Measurements from ENCODE around the gene MVB12B. TPM values are rescaled to one million over a fixed set of nuclear protein-coding genes. Genes with fewer than 3 reads are reported as not detected.
A peak's percentile ranks its signal among the peaks of the same experiment; 100 is the strongest.

The MVB12B gene
- polyA plus RNA-seq, 5 donors, result 20.3 to 23.7 (median 21.6) TPM

DNA sequence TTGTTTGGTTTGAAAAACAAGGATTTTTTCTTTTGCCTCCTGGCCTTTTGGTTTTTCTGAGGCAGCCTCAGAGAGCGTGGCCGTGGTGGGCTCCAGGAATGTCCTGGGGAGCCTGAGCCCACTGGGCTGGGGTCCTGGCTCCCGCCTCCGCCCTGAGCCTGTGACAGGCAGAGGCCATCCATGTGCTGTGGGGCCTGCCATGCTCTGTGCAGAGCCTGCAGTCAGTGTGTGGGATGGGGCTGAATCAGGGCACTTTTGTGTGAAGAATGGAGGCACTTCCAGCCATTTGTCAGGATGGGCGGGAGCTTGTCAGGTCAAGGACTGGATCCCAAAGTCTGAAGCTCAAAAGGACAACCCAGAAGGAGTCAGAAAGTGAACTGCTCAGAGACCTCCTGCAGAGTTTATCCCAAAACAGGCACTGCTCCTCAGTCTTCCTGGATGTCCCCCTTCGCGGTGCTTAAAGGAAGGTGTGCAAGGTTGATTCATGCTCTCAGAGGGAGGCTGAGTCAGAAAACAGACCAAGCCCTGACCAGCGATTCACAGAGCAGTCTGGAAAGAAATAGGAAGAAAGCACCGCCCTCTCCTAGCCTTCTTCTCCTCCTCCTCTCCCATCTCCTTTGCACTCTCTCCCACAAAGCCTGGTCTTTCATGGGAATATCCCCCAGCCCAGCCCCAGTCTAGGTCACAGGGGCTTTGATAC is 53.2 kb downstream of the MVB12B start:
- no peak for DNase-seq

DNA sequence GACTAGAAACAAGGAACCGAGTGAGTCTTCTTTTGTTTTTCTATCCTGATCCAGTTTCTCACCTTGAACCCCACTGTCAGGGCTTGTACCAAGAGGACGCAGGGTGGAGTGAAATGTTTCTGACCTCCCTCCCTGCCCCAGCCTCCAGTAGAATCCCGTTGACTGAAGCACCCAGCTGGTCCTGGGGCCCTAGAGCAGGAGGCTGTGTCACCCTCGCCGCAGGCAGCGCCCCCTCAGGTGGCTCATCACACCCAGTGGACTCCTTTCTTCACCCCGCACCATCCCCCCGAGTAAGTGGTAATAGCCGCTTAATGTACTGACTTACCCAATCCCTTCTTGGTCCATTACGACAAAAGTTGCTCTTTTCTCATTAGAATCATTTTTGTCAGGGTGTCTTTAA is 53.8 kb downstream of the MVB12B start:
- no peak for DNase-seq

DNA sequence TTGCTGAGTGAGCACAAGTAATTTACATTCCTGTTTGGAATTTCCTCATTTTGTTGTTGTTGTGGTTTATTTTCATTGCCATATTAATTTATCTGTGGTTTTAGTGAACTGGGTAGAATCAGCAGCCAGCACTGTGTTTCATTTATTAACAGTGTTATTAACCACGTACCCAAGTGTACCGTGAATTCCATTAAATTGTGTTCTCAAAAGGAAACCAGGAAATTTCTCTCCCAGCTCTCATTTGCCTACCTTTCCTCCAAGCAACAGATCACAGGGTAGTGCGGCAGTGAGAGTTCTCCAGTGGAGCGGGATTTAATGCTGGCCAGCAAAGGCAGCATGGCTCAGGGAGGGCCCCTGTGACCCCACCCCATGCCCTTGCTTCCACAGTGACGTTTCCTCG is 54.6 kb downstream of the MVB12B start:
- no peak for DNase-seq

DNA sequence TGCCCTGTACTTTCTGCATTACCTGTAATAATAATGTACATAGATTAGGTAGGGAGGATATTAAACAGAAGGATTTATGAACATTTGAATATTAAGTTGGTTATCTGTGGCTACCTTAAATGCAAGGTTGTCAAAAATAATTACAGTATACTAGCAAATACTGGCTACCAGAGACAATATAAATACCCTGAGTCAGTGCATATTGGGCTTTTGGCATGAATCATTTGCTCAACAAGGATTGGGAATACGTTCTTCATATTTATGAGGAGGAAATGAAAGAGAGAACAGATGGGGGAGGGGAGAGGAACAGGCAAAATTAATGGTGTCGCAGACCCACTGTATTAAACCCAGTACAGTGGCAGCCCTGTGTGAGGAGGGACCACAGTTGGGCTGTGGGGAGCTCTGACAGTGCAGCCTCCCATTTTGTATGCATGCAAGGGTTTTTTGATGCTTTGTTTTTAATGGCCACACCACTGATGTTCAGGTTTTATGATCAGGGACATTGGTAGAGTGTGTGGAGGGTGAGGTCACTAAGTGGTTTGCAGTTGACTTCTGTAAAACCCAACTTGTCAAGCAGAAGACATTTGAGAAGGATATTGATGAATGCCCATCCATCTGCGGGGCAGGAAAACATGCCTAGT is 56.9 kb downstream of the MVB12B start:
- DNase-seq, result no peak

DNA sequence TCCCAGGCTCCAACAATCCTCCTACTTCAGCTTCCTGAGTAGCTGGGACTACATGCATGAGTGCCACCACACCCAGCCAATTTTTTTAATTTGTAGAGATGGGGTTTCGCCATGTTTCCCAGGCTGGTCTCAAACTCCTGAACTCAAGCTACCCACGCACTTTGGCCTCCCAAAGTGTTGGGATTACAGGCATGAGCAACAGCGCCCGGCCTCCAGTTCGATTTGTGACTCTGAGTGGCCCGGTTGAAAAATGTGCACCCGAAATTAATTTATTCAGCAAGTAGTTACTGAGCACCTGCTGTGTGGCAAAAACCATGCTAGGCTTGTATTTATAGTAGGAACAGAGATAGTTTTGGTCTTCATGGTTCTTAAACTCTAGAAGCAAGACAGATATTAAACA is 58.3 kb downstream of the MVB12B start:
- DNase-seq, result no peak

DNA sequence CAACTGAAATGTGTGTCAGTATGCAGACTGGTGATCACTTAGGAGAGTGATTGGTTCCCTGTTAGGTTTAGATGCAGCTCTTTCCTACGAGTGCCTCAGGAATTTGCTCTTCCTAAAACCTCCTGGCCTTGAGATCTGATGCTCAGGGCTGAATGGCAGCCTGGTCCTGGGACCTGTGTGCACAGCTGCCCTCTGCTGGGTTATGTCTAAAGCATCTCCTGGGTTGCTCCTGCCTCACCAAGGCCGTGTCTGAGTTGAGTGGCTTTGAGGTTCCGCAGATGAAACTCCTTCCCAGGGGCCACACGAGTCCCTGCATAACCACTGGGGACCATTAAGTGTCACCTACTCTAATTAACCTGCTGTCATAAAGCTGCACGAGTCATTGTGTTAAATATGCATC is 59.5 kb downstream of the MVB12B start:
- no peak for DNase-seq

DNA sequence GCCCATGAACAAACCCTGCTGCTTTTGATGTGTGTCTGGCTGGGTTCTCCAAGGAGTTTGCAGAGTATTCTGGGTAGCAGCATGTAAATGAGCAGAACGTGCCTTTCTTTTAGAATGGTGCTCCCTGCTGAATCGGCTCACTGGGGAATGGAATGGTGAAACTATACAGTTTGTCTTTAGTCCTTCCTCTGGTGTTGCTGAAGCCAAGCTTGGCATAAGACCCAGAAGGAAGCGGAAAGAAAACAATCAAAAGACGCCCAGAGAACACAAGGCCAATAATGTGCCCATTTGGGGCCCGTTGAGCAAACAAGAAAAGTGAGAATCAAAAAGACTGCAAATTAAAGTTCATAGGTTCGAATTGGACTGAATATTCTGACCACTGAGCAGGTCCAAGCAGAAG is 60.1 kb downstream of the MVB12B start:
- no peak for DNase-seq

DNA sequence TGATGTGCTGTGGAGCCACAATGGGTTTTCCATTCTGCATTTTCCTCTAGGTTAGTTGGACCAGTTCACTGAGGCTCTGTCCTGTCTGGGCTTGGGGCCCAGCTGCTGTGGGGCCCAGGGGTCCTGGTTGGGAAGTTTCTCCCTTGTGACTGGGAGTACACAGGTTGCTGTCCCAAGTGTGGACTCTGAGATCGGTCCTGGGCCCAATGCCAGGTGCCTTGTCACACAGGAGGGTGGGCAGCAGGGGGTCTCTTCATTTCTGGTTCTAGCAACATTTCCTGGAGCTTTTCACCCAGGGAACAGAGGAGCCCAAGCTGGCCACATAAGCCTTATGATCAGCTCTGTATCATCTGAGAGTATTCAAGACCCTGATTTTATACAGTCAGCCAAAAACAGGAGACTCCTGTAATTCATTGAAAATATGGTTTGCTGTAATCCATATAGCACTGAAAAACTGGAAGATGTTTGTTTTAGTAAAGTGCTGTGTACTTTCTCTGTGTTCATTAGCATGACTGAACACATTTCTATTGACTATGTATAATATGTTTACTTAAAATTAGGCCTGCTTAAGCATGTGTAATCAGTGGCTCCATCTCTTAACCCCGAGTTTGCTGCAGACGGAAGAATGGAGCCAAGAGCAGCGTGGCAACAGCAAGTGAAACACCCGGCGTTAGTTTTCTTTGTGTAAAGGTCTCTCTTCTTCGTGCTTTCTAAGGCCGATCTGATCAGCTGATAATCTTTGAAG is 62.5 kb downstream of the MVB12B start:
- DNase-seq, result no peak

DNA sequence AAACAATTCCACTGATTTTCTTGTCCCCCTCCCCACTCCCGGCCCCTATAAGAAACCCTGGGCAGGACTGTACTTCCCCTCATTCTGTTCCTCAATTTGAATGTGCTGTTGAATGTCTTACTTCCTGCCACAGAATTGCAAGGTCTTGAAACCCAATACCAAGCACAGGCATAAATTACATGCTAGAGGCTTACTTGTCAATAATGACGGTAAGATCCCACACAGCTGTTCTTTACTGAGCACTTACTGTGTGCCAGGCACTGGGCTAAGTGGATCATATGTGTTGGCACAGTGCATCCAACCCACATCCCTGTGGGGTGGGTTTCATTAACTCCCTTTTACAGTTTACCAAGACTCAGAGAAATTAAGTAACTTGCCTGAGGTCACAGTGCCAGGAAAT is 63.4 kb downstream of the MVB12B start:
- DNase-seq, result no peak

DNA sequence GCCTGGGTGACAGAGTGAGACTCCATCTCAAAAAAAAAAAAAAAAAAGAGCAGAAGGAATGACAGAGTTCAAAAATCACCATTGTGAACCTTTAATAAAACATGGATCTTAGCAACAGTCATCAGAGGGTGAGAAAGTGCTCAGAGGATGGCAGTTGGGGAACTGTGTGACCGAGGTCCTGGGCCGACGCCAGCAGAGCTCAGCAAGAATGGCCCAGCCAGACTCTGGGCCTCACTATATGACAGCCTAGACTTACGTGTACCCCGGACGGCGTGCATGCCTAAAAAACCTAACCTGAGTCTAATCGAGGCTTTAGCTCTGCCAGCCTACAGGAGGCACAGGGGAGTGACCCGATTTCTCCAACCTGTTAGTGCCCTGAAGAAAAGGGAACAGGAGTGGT is 64.3 kb downstream of the MVB12B start:
- DNase-seq, result no peak

DNA sequence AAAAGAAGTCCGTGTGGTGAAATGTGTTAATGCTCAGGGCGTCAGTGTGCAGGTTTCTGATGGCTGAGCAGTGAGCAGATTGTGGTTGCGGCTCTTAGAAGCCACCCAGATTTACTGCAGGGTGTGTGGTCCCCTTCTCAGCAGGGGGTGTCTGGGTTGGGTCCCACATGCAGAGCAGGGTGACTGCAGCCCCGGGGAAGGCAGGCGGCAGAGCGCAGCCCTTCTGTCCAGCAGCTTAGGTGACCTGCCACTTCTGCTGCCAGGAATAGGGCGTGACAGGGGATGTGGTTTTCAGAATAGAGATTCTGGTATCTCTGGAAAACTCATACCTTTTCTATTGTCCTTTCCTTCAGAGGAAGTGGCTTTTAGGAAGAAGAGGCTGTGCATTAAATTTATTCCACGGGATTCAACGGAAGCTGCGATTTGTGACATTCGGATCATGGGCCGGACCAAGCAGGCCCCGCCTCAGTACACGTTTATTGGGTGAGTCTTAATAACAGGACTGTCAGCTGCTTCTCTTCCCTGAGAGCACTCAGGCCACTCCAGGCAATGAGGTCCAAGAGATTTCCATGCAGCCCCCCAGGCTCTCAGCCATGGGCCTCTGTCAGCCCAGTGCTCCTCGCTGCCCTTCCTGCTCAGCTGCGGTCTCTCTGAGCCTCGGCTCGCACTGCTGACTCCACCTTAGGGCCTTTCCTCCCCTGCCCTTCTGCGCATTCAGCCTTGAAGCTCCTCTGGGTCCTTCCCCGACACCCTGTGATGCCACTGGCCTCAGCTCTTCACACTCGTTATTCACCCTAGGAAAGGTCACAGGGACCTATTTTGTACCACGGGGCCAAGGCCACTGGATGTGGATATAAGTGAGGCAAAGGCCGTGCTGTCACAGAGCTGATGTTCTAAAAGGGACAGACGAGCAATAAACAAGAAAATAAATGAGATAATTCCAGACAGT is 65.4 kb downstream of the MVB12B start:
- no peak for DNase-seq

DNA sequence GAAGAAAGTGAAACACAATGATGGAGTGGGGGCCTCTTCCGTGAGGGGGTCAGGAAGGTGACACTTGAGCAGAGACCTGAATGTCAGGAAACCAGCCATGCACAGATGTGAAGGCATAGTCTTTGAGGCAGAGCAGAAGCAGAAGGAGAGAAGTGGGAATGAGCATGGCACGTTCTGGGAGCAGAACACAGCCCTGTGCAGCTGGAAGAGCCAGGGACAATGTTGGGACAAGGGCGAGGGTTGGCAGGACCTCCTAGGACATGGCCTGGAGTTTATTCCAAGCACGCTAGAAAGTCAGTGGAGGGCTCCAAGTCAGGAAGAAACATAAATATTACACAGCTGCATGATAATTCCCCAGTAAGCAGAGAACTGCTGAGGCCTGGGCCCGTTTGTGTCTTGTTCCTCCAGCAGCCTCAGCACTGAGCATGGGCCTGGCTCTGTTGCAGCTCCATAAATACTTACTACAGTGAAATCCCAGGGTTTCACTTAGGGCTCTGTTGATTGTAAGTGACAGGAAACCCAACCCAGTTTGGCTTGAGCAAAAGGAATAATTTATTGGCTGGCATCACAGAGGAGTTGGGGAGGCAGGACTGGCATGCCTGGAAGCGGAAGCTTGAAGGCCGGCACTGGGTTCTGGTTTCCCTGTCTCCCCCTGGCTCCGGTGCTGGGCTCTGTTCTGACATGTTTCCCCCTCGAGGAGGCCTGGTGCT is 66.2 kb downstream of the MVB12B start:
- DNase-seq, result no peak

DNA sequence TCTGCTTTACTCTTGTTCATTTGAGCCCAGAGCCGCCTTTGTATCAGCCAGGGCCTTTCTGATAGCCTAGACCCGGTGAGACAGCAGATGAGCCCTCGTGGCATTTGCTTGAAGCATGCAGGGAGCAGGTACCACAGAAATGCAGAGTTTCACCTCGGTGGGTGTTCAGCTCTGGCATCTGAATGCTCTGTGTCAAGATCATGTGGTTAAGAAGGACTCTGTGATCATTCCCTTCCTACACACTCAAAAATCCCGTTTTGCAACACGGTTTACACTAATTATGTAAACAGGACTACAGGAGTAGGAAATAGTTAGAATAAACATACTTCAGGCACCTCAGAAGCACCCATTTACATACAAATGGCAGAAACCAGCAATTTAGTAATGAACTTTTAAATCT is 67.2 kb downstream of the MVB12B start:
- no peak for DNase-seq

DNA sequence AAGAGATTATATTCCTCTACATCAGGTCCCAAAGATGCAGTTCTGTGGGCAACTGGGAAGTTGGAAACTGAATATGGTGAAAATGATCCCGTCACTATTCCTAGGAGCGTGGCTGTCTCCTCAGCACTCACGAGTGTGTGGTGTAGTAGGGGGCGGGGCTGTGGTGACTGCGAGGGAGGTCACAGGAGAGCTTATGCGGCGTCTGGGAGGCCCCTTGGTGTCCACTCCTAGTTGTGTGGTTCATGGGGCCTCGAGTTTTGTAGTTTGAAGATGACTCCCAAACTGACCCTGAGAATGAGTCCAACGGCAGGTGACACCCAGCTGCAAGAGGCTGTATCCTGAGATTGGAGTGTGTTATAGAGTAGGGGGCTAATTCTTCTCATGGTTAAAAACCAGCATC is 68.2 kb downstream of the MVB12B start:
- no peak for DNase-seq

DNA sequence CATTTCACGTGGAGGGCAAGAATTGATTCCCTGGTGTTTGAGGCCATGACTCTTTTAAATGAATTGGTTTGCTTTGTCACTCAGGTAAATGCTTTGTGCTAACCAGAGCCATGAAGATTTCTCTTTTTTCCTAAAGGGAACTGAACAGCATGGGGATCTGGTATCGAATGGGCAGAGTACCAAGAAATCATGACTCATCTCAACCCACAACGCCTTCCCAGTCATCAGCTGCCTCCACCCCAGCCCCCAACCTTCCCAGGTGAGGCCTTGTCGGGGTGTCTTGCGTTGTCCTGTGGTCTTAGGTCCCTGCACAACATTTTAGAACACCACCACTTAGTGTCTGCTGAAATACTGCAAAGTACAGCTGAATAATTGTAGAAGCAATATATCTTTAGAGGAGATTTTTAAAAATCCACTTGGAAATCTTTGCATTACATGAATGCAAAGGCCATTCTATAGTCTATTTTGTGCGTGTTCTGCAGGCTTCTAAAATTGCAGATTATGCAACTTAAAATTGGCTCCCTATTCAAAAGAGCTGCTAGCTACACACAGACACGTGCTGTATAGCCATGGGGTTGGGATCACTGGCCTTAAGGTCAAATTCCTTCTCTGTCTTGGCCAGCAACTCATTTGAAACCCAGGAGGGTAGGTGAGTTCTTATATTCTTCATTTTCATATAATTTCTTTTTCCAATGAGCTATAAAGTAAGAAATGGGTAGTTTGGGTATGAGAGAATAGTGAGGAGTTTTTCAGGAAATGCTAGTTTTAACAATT is 69.0 kb downstream of the MVB12B start:
- no peak for DNase-seq

DNA sequence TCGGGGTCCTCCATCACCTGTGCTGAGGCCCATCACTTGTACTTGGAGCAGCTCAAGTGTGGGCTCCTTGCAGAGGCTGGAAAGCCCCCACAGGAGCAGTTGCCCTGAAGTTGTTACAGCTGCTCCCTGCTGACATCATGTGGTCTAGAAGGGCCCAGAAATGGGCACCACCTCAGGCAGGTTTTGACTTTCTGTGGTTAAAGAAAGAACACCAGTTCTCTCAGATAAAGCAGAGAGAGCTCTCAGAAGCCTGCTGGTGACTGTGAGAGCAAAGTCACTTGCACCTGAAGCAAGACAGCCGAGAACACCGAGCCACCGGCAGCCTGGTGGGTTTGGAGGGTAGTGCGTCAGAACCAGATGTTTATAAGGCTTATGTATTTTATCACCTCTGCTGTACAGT is 70.4 kb downstream of the MVB12B start:
- no peak for DNase-seq

DNA sequence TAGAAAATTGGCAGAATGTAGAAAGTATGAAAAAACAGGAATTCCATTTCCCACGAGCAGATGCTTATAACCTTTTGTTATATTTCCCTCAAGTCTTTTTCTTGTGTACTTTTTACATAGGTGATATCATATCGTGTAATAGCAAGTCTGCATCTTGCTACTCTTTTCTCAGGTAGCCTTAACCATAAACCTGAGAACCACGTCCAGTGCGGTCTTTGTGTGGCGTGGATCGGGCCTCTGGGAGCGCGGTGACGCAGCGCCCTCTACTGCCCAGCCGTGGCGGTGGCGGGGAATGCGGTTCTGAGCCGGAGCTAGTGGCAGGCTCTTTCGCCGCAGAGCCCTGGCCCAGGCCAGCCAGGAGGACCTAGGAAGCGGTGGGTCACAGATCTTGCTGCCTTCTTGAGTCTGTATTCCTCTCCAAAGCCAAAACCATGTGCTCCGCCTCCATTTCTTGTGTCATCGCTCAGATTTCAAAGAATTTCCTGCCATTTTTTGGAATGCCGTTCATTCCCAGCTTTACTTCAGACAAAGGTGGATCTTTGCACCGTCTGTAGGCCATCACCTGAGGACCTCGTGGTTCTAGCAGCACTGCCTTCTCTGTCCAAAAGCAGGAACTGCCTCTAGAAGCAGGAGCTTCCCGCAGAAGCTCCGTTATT is 71.9 kb downstream of the MVB12B start:
- peak; percentile 58 to 66 for DNase-seq

DNA sequence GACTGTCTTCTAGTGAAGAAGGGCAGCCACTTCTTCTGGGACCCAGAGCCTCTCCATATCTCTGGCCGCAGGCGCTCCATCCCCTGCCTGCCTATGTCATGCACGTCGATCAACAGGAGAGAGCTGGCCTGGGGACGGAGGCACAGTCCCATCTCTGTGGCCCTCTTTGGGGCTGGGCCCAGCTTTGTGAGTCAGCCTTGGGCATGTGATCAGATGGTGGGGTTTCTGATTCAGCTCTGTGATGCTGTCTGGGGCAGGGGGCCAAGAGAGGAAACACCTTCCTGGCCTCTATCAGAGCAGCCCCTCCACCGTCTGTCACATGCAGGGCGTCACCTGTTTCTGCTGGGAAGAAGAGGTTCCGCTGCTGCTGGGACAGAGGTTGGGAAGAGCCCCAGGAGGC is 72.6 kb downstream of the MVB12B start:
- no peak for DNase-seq

DNA sequence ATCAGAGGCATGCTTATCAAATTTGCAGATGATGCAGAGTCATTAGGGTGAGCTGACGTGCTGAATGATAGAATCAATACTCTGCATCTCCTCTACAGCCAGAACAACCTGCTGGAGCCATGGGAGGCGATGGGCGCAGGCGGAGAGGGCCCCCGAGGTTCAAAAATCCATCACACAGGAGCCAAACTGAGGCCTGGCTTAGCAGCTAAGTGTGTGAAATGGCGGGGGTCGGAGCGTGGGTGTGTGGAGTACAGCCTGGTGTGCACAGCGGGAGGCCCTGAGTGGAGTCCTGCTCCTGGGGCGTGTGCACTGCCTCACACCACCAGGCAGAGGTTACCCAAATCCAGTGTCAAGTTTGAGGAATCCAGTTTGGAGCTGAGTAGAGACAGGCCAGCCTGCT is 73.2 kb downstream of the MVB12B start:
- no peak for DNase-seq

DNA sequence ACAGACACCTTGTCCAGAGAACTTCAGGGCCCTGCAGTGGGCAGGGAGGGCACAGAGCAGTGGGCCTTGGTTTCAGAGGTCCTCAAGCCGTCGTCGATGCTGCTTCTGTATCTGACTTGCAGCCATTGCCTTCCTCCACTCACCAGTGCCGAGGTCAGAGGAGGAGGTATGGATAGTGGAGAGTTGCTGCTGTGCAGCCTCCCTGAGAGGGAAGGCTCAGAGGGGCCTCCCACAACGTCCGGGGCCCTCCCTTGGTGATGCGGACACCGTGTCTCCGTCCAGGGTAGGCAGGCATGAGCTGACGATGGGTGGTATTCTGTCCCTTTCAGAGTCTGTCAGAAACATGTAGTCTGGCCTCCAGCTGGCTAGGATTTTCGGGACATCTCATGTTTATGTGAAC is 73.9 kb downstream of the MVB12B start:
- DNase-seq, result no peak
